ENCODE results near the gene SCP2.

SCP2 gene

GRCh38 chr1:53069265-53069662 is 142.2 kb downstream of the SCP2 start:
- peak; percentile 6 to 9 for DNase-seq

GRCh38 chr1:53069663-53070327 is 142.7 kb downstream of the SCP2 start:
- peak; percentile 5 to 11 for DNase-seq

GRCh38 chr1:53070621-53071020 is 143.5 kb downstream of the SCP2 start:
- peak in 1 of 2 experiments; percentile 7 for DNase-seq

GRCh38 chr1:53071167-53071865 is 144.2 kb downstream of the SCP2 start:
- no peak for DNase-seq

- no peak for DNase-seq
These were observed 144.8 kb downstream of the SCP2 start for GRCh38 chr1:53071915-53072314.

- DNase-seq: no peak
These were observed 146.2 kb downstream of the SCP2 start for GRCh38 chr1:53073287-53073686.

- DNase-seq: no peak
These were observed 146.8 kb downstream of the SCP2 start for GRCh38 chr1:53073868-53074311.

- no peak for DNase-seq
These were observed 147.5 kb downstream of the SCP2 start for GRCh38 chr1:53074313-53075154.

- no peak for DNase-seq
These were observed 148.1 kb downstream of the SCP2 start for GRCh38 chr1:53075206-53075605.

GRCh38 chr1:53075761-53076163 is 148.7 kb downstream of the SCP2 start:
- no peak for DNase-seq

GRCh38 chr1:53076165-53076564 is 149.1 kb downstream of the SCP2 start:
- DNase-seq: no peak

GRCh38 chr1:53076721-53077598 is 149.9 kb downstream of the SCP2 start:
- no peak for DNase-seq

- no peak for DNase-seq
These were observed 150.5 kb downstream of the SCP2 start for GRCh38 chr1:53077599-53077965.

GRCh38 chr1:53078333-53079101 is 151.4 kb downstream of the SCP2 start:
- DNase-seq: no peak

GRCh38 chr1:53079251-53079650 is 152.2 kb downstream of the SCP2 start:
- DNase-seq: no peak

- no peak for DNase-seq
These were observed 153.0 kb downstream of the SCP2 start for GRCh38 chr1:53080041-53080440.

GRCh38 chr1:53080769-53081168 is 153.7 kb downstream of the SCP2 start:
- DNase-seq: no peak

- no peak for DNase-seq
These were observed 154.4 kb downstream of the SCP2 start for GRCh38 chr1:53081384-53082066.

GRCh38 chr1:53082826-53083455 is 155.9 kb downstream of the SCP2 start:
- no peak for DNase-seq

All from activated T-cell treated with anti-CD3 and anti-CD28 coated beads, Interleukin-2, amount 50 U/mL, for 48 hours (primary cell).